Measurements from ENCODE around the gene ISL1.

DNA sequence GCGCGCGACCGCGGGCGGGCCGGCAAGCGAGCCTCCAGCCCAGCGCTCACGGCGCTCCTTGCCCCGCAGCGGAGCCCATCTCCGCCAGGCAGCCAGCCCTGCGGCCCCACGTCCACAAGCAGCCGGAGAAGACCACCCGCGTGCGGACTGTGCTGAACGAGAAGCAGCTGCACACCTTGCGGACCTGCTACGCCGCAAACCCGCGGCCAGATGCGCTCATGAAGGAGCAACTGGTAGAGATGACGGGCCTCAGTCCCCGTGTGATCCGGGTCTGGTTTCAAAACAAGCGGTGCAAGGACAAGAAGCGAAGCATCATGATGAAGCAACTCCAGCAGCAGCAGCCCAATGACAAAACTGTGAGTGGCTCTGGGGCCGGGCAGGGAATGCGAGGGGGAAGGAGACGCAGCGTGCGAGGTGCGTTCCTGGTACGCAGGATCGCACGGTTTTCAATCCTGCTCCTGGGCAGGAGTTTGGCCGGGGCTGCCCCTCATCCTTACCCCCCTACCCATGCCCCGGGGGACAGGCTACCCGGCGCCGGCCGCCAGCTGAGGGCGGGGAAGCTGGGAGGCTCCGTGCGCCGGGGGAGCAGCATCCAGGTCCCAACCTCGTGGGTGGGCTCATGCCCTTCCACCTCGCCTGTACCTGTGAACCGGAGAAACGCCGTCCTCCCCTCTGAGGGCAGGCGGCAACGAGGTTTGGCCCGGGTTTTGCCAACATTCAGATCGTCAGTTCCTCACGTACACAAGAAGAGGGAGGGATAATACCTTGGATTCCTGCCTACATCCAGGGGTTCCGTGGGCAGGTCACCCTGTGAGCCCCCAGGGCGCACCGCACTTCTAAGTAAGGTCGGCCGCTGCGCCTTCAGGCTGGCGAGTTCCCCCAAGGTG, 6.6 kb downstream of the ISL1 start:
- TF ChIP-seq POLR2A (IDR thresholded peaks at IDR 0.05), result no peak
- TF ChIP-seq, protein P1, sequence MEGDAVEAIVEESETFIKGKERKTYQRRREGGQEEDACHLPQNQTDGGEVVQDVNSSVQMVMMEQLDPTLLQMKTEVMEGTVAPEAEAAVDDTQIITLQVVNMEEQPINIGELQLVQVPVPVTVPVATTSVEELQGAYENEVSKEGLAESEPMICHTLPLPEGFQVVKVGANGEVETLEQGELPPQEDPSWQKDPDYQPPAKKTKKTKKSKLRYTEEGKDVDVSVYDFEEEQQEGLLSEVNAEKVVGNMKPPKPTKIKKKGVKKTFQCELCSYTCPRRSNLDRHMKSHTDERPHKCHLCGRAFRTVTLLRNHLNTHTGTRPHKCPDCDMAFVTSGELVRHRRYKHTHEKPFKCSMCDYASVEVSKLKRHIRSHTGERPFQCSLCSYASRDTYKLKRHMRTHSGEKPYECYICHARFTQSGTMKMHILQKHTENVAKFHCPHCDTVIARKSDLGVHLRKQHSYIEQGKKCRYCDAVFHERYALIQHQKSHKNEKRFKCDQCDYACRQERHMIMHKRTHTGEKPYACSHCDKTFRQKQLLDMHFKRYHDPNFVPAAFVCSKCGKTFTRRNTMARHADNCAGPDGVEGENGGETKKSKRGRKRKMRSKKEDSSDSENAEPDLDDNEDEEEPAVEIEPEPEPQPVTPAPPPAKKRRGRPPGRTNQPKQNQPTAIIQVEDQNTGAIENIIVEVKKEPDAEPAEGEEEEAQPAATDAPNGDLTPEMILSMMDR (IDR thresholded peaks at IDR 0.05), result no peak
